HepG2 (cell line): ENCODE data around the gene GPR12. TPM values are rescaled to one million over a fixed set of nuclear protein-coding genes. Genes with fewer than 3 reads are reported as not detected.

Experiments
- ATAC-seq: fragments of 200-7000 bp; cut with Tn5 transposase; 3 replicates; pipeline ENCODE4 v1.9.1; 2020; ENCODE audit warnings: mild to moderate bottlenecking, moderate library complexity
- BruUV-seq: library from RNA; stranded (reverse); fragments of 400-500 nt; replicated peaks from 2 replicates; lab custom pipeline; 2021; lab: Mats Ljungman, UMichigan
- CTCF ChIA-PET: fragments of 300-600 bp; formaldehyde crosslinking; extraction: SDS; loops from one replicate; lab custom pipeline; 2021; ENCODE audit warnings: low total read pairs, inconsistent platforms, low intra/inter-chr PET ratio; lab: Yijun Ruan, JAX
- POLR2A ChIA-PET: fragments of 350-600 bp; sonication (Branson Sonifier 250); formaldehyde crosslinking; loops from one replicate; lab custom pipeline; 2020; ENCODE audit warnings: antibody characterized with exemption, inconsistent platforms; lab: Yijun Ruan, JAX
- DNase-seq: peaks from one replicate; pipeline ENCODE4 v3.0.0-alpha.2; 2015; ENCODE audit warnings: low spot score
- FAIRE-seq: peaks from 3 replicates; lab custom pipeline; 2011; peaks lifted over from hg19 to GRCh38; lab: Jason Lieb, UNC
- H2AFZ ChIP-seq: one replicate; pipeline ENCODE4 v1.6.1; 2011; ENCODE audit warnings: low read length, inconsistent platforms
- H3K27ac ChIP-seq: fragments of 300-600 bp; 3 replicates; pipeline ENCODE4 v1.8.0; 2011; ENCODE audit warnings: mixed run types, mild to moderate bottlenecking, mixed read lengths, low read length, inconsistent platforms; ENCODE audit not compliant: insufficient read depth; ENCODE audit errors: extremely low read length
- H3K27me3 ChIP-seq, 2 experiments: fragments of 200-600 bp in 1 of 2; 2 replicates in 1 of 2; 3 replicates in 1 of 2; pipeline versions ENCODE4 v1.6.0 to v1.8.0; 2011; ENCODE audit warnings: low read length in 2 of 2, mild to moderate bottlenecking in 2 of 2, moderate library complexity in 2 of 2, inconsistent platforms in 1 of 2; ENCODE audit not compliant: insufficient read depth in 2 of 2, control insufficient read depth in 1 of 2
- H3K36me3 ChIP-seq, 2 experiments: fragments of 200-600 bp in 1 of 2; replicated peaks in 1 of 2; 2 replicates in 1 of 2; 3 replicates in 1 of 2; pipeline versions ENCODE4 v1.5.1 to v1.8.0; 2011; ENCODE audit warnings: low read length in 2 of 2, inconsistent platforms in 1 of 2; ENCODE audit not compliant: insufficient read depth in 2 of 2, control insufficient read depth in 1 of 2
- H3K4me1 ChIP-seq: 2 replicates; pipeline ENCODE4 v1.5.1; 2012; ENCODE audit warnings: low read length, inconsistent platforms; ENCODE audit not compliant: insufficient read depth
- H3K4me2 ChIP-seq: 2 replicates; pipeline ENCODE4 v1.6.0; 2011; ENCODE audit warnings: low read depth, low read length, inconsistent platforms
- H3K4me3 ChIP-seq, 3 experiments: fragments of 200-600 bp in 1 of 3; sonication (generic), shearing (Covaris generic) in 1 of 3; replicated peaks in 1 of 3; 2 replicates each; pipeline ENCODE4 v1.5.1; 2011 to 2016; ENCODE audit warnings: low read length in 3 of 3, inconsistent platforms in 2 of 3, low read depth in 2 of 3, mild to moderate bottlenecking in 2 of 3, control low read depth in 1 of 3, mixed read lengths in 1 of 3; ENCODE audit not compliant: insufficient read depth in 1 of 3
- H3K79me2 ChIP-seq: one replicate; pipeline ENCODE4 v1.6.1; 2011; ENCODE audit warnings: low read length, inconsistent platforms; ENCODE audit not compliant: insufficient read depth
- H3K9ac ChIP-seq: 2 replicates; pipeline ENCODE4 v1.6.0; 2011; ENCODE audit warnings: mild to moderate bottlenecking, low read depth, low read length, inconsistent platforms; ENCODE audit not compliant: insufficient read depth
- H3K9me3 ChIP-seq: 2 replicates; pipeline ENCODE4 v1.5.1; 2012; ENCODE audit warnings: mild to moderate bottlenecking, low read length
- H4K20me1 ChIP-seq: 2 replicates; pipeline ENCODE4 v1.6.0; 2011; ENCODE audit warnings: inconsistent platforms, mild to moderate bottlenecking, low read length, moderate library complexity; ENCODE audit not compliant: insufficient read depth
- DMAP1 ChIP-seq: IDR thresholded peaks from 2 replicates; pipeline ENCODE4 v1.6.1; 2016
- GTF3A ChIP-seq: sonication (generic); formaldehyde crosslinking; conservative IDR thresholded peaks from 2 replicates; pipeline ENCODE4 v1.4.0; 2020; ENCODE audit warnings: mild to moderate bottlenecking, missing genetic modification reagents
- KLF12 ChIP-seq: sonication (generic); formaldehyde crosslinking; IDR thresholded peaks from 2 replicates; pipeline ENCODE4 v1.4.0; 2020; ENCODE audit warnings: missing genetic modification reagents, borderline replicate concordance
- SNAI1 ChIP-seq: sonication (generic); formaldehyde crosslinking; IDR thresholded peaks from 2 replicates; pipeline ENCODE4 v1.5.0; 2020; ENCODE audit warnings: mild to moderate bottlenecking, missing genetic modification reagents, borderline replicate concordance
- ZBTB33 ChIP-seq: sonication (generic); formaldehyde crosslinking; IDR thresholded peaks from 2 replicates; pipeline ENCODE4 v1.4.0; 2020; ENCODE audit warnings: missing genetic modification reagents
- ZNF232 ChIP-seq: sonication (generic); formaldehyde crosslinking; IDR thresholded peaks from 2 replicates; pipeline ENCODE4 v1.4.0; 2020; ENCODE audit warnings: missing genetic modification reagents, borderline replicate concordance
- ZNF572 ChIP-seq: sonication (generic); formaldehyde crosslinking; IDR thresholded peaks from 2 replicates; pipeline ENCODE4 v1.5.1; 2020; ENCODE audit warnings: mild to moderate bottlenecking, missing genetic modification reagents
- ZNF761 ChIP-seq: sonication (generic); formaldehyde crosslinking; conservative IDR thresholded peaks from 2 replicates; pipeline ENCODE4 v1.4.0; 2020; ENCODE audit warnings: mild to moderate bottlenecking, missing genetic modification reagents
- ZNF772 ChIP-seq: sonication (generic); formaldehyde crosslinking; IDR thresholded peaks from 2 replicates; pipeline ENCODE4 v1.5.0; 2020; ENCODE audit warnings: mild to moderate bottlenecking, missing genetic modification reagents
- ZNF781 ChIP-seq: sonication (generic); formaldehyde crosslinking; IDR thresholded peaks from 2 replicates; pipeline ENCODE4 v1.5.1; 2020; ENCODE audit warnings: borderline replicate concordance, mild to moderate bottlenecking, missing genetic modification reagents; ENCODE audit errors: not compliant biosample characterization
- WGBS: methylation state at CpG from one replicate; pipeline ENCODE4 v1.1.6; 2017; ENCODE audit warnings: low lambda C conversion rate; 5-methylcytosine and 5-hydroxymethylcytosine counted together
- in situ Hi-C: cut with HindIII; loops from 2 replicates; pipeline ENCODE4 v1.10.0; 2017; ENCODE audit warnings: low pct_unique_long_range_greater_than_20kb; ENCODE audit not compliant: extremely low pct_ligation_motif_present
- intact Hi-C: fragments of 100-400 bp; cut with micrococcal nuclease; formaldehyde crosslinking; loops from one replicate; pipeline ENCODE4 v1.10.0; 2022; ENCODE audit not compliant: unreplicated experiment
- polyA plus RNA-seq, 8 experiments: library from polyadenylated mRNA; depleted of rRNA in 3 of 8; stranded (reverse) in 7 of 8; unstranded in 1 of 8; fragments of >200 nt; fragmentation: Illumina TruSeq in 4 of 8; extraction: Trizol in 4 of 8; gene quantifications; 2 replicates each; pipeline versions ENCODE4 v1.2.1 to v1.2.3, GENCODE V29; 2011 to 2016; ENCODE audit warnings: low read depth in 4 of 8, missing spikeins in 1 of 8, mixed read lengths in 1 of 8; ENCODE audit not compliant: insufficient read depth in 1 of 8
- total RNA-seq, 5 experiments: library from RNA; depleted of rRNA; stranded (reverse); fragments of >200 nt; fragmentation: Illumina TruSeq; extraction: Trizol; gene quantifications; 2 replicates each; pipeline ENCODE4 v1.2.3, GENCODE V29; 2016; ENCODE audit warnings: low read depth in 1 of 5

Gene GPR12
- total and polyA plus RNA-seq, 2 of the 13 experiments (the other 11 are each of a cell fraction or from before 2014, with no cell fraction given): not detected

DNA sequence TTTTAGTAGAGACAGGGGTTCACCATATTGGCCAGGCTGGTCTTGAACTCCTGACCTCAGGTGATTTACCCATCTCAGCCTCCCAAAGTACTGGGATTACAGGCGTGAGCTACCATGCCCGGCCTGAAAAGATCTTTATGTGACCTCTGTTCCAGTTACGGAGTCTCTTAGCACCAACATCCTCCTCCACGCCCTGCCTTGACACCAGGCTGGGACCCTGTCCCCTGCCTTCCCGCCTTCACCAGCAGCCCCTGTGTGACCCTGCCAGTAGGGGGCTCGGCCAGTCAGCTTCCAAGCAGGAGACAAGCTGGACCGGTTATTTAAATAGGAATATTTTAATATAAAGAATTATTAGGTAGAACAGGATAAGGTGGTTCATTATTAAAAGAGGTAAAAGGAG is 54.2 kb downstream of the GPR12 start:
- intact Hi-C loops: no loop called here
- no peak overlapping the region for H3K4me3 ChIP-seq
- H3K79me2 ChIP-seq: no peaks in the 10 kb centered on the region
- H4K20me1 ChIP-seq: no peaks in the 10 kb centered on the region; the same call in 1 of the 2 replicates
- no peak overlapping the region for H3K9ac ChIP-seq
- FAIRE-seq: no peak
- POLR2A ChIA-PET: no interaction called here
- DNase-seq: no peak
- BruUV-seq: no TSS peak
- H2AFZ ChIP-seq: no peak overlapping the region
- no peaks in the 10 kb centered on the region for H3K36me3 ChIP-seq
- 0 out of 3 replicates have a peak, but pooled peaks have one; percentile 23 for ATAC-seq
- H3K27ac ChIP-seq: no peak overlapping the region
- TF ChIP-seq DMAP1 (CRISPR knock-in tag) (no peak), ZNF572 (no peak), ZNF761 (CRISPR knock-in tag) (no peak), ZBTB33 (no peak), ZNF772 (CRISPR knock-in tag) (no peak), ZNF781 (CRISPR knock-in tag) (no peak), ZNF232 (CRISPR knock-in tag) (no peak), KLF12 (CRISPR knock-in tag) (no peak), GTF3A (no peak), SNAI1 (CRISPR knock-in tag) (no peak)
- TF ChIP-seq, all 625 proteins: peak for 0
- Histone ChIP-seq H3K9me3 (no peaks in the 10 kb centered on the region), H3K27me3 (peaks cover 0 to 7% of the 10 kb centered on the region in 2 experiments; a peak in 3 of 5 replicates), H3K4me2 (no peak overlapping the region), H3K4me1 (no peaks in the 10 kb centered on the region)
- 21% methylated on average over 7 of the region's 7 CpGs for WGBS
- CTCF ChIA-PET: interaction anchor here (1.8 kb wide), 1 partner anchor 223 kb away, joined by 10 read pairs; no protein-coding TSS in a partner anchor
- in situ Hi-C loops: loop anchor here (5.0 kb wide), 2 partner anchors 166 to 226 kb away; no protein-coding TSS in a partner anchor
